Stimulated activated memory B cell treated with anti-CD40 and anti-IgM and Interleukin-4, amounts not matched to agents 10 μg/mL and 1 μg/mL and 100 μg/mL, for 72 hours (primary cell): Measurements from ENCODE around the gene NCAPG2.
"Not testable (repeated sequence)": the region's sequence is repeated elsewhere in the genome, so short reads cannot be mapped to it uniquely, and the experiment has no call there.

Source experiments
- ATAC-seq: fragments of 150-1000 bp; cut with Tn5 transposase; 2 replicates; pipeline ENCODE4 v1.10.0; 2021
- H3K27ac Mint-ChIP-seq: one replicate; pipeline ENCODE4 v1.8.0; 2022; ENCODE audit warnings: mild to moderate bottlenecking, mixed read lengths
- H3K27me3 Mint-ChIP-seq: one replicate; pipeline ENCODE4 v1.8.0; 2022; ENCODE audit warnings: mixed read lengths
- H3K36me3 Mint-ChIP-seq: one replicate; pipeline ENCODE4 v1.8.0; 2022; ENCODE audit warnings: mixed read lengths
- H3K4me1 Mint-ChIP-seq: one replicate; pipeline ENCODE4 v1.8.0; 2022; ENCODE audit warnings: mixed read lengths
- H3K4me3 Mint-ChIP-seq: one replicate; pipeline ENCODE4 v1.8.0; 2022; ENCODE audit warnings: mild to moderate bottlenecking, moderate library complexity, mixed read lengths
- H3K9me3 Mint-ChIP-seq: one replicate; pipeline ENCODE4 v1.8.0; 2022; ENCODE audit warnings: mixed read lengths

The NCAPG2 gene

DNA sequence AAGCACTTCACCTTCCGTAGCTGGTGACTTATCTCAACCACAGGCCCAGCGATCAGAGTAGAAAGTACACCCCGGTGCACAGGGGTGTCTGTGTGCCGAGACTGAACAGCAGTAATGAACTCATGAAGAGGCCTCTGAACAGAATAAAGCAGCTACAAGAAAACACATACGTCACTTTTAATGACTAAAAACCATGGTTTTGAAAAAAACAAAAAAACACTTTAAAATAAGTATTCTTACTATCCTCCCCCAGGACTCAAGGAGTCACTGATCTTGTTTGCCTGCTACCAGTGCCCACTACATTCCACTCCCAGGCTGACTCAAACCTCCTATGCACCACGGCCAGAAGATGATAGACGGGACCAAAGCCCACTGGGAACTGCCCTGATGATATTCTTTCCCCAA is 53.8 kb downstream of the NCAPG2 start:
- no peak for ATAC-seq
- Mint-ChIP-seq H3K36me3 (peaks cover 38% of the 10 kb centered on the region), H3K9me3 (no peaks in the 10 kb centered on the region), H3K4me1 (no peaks in the 10 kb centered on the region), H3K4me3 (no peak overlapping the region), H3K27ac (no peak overlapping the region), H3K27me3 (no peaks in the 10 kb centered on the region)

DNA sequence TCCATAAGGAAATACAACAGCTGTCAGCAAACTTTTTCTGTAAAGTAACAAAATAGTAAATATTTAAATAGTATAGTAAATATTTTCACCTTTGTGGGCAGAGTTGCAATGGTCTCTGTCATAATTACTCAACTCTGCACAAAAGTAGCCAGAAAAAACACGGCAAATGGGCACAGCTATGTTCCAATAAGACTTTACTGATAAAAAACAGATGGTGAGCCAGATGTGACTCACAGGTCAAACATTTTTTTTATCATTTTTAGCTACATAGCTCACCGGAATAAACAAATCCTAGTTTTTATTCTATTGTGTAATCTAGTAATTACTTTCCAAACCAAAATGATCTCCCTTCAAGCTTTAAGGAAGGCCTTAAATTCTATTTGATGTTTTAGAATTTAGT is 55.3 kb downstream of the NCAPG2 start:
- Mint-ChIP-seq H3K4me3 (no peak overlapping the region), H3K4me1 (no peaks in the 10 kb centered on the region), H3K9me3 (no peaks in the 10 kb centered on the region), H3K27ac (no peak overlapping the region), H3K27me3 (no peaks in the 10 kb centered on the region), H3K36me3 (peaks cover 42% of the 10 kb centered on the region)
- ATAC-seq = no peak

DNA sequence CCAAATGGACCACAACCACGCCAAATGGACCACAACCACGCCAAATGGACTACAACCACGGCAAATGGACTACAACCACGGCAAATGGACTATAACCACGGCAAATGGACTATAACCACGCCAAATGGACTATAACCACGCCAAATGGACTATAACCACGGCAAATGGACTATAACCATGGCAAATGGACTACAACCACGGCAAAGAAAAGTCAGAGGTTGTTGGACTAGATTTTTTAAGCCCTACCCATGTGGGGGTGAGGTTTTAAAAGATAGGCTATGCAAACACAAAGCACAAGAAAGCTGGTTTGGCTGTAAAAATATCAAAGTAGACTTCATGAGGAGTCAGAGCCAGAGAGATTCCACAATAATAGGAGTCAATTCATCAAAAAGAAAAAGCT is 55.8 kb downstream of the NCAPG2 start:
- Mint-ChIP-seq H3K4me1 (no peaks in the 10 kb centered on the region), H3K9me3 (no peaks in the 10 kb centered on the region), H3K36me3 (peaks cover 46% of the 10 kb centered on the region), H3K27me3 (no peaks in the 10 kb centered on the region), H3K27ac (no peak overlapping the region), H3K4me3 (no peak overlapping the region)
- ATAC-seq = no peak

DNA sequence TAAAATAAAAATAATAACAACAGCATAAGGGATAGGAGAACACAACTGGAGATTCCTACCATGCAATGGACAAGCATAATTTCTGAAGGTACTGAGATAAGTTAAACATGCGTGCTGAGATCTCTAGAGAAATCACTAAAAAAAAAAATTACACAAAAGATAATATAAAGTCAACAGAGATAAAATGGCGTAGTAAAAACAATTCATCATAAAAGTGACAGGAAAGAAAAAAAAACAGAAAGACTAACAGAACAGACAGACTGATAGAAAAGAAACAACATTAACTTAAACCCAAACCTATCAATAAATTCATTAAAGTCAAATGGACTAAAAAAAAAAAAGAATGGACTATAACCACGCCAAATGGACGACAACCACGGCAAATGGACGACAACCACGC is 56.4 kb downstream of the NCAPG2 start:
- Mint-ChIP-seq H3K27me3 (no peaks in the 10 kb centered on the region), H3K27ac (no peak overlapping the region), H3K36me3 (peaks cover 46% of the 10 kb centered on the region), H3K9me3 (no peaks in the 10 kb centered on the region), H3K4me1 (no peaks in the 10 kb centered on the region), H3K4me3 (no peak overlapping the region)
- no peak for ATAC-seq

DNA sequence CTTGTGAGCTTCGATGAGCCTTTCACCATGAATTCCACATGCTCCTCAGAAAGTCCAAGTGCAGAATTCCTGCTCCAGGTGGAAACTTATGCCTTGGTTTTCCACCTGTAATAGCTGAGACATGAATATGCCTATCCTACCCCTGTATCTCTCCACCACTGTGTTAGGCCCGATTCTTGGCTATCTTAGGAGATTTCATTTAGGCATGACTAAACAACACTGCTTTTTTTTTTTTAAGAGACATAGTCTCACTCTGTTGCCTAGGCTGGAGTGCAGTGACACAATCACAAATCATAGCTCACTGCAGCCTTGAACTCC is 57.2 kb downstream of the NCAPG2 start:
- H3K4me3 Mint-ChIP-seq = no peak overlapping the region
- ATAC-seq = no peak
- no peak overlapping the region for H3K27ac Mint-ChIP-seq
- H3K4me1 Mint-ChIP-seq = no peaks in the 10 kb centered on the region
- H3K27me3 Mint-ChIP-seq = no peaks in the 10 kb centered on the region
- no peaks in the 10 kb centered on the region for H3K9me3 Mint-ChIP-seq
- H3K36me3 Mint-ChIP-seq = peaks cover 50% of the 10 kb centered on the region

DNA sequence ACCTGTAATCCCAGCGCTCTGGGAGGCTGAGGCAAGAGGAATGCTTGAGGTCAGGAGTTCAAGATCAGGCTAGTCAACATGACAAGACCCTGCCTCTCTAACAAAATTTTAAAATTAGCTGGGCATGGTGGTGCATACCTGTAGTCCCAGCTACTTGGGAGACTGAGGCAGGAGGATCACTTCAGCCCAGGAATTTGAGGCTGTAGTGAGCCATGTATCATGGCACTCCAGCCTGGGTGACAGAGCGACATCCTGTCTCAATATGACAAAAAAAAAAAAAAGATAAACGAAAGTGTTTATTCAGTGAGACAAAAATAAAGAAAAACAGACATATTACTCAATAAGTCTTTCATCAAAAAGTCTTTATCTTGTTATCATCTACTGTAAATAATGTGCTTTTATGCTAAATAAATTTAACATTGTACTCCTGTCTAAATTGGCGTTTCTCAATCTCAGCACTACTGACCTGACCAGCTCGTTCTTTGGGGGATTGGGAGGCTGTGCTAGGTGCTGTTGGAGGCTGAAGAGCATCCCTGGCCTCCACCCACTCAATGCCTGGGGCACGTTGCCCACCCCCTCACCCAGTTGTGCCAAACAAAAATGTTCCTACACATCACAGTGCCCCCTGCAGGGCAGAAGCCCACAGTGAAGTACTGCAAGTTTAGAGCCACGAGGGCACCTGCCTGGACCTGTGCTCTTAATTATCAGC is 57.7 kb downstream of the NCAPG2 start:
- no peaks in the 10 kb centered on the region for H3K4me1 Mint-ChIP-seq
- no peaks in the 10 kb centered on the region for H3K9me3 Mint-ChIP-seq
- H3K27ac Mint-ChIP-seq = no peak overlapping the region
- H3K27me3 Mint-ChIP-seq = no peaks in the 10 kb centered on the region
- ATAC-seq = no peak
- H3K36me3 Mint-ChIP-seq = peaks cover 50% of the 10 kb centered on the region
- no peak overlapping the region for H3K4me3 Mint-ChIP-seq

DNA sequence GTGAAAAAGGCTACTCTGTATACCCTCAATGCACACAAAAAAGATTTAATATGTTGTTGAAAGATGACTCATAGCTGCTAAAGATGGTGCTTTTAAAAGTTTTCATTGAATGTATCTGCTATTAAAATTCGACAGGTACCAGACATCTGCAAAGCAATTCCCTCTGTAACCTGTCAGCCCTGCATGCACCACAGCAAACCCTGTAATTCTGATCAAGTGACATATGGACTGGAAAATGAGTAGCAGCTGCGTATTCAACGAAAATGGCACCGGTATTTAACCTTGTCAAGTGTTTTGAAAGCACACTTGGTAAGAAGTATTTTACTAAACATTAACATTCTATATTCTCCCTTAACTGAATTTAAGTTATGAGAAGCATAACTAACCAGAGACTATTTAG is 58.8 kb downstream of the NCAPG2 start:
- no peaks in the 10 kb centered on the region for H3K4me1 Mint-ChIP-seq
- H3K4me3 Mint-ChIP-seq = no peak overlapping the region
- no peaks in the 10 kb centered on the region for H3K27me3 Mint-ChIP-seq
- no peaks in the 10 kb centered on the region for H3K9me3 Mint-ChIP-seq
- no peak overlapping the region for H3K27ac Mint-ChIP-seq
- H3K36me3 Mint-ChIP-seq = peaks cover 53% of the 10 kb centered on the region
- ATAC-seq = no peak

DNA sequence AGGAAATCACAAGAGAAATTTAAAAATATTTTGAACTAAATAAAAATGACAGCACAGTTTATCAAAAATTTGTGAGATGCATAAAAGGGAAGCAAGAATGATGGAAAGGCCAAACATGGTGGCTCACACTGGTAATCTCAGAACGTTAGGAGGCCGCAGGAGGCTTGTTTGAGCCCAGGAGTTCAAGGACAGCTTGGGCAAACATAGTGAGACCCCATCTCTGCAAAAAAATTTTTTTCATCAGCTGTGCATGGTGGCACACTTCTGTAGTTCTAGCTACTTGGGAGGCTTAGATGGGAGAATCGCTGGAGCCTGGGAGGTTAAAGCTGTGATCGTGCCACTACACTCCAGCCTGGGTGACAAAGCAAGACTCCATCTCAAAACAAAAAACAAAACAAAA is 62.5 kb downstream of the NCAPG2 start:
- peaks cover 70% of the 10 kb centered on the region for H3K36me3 Mint-ChIP-seq
- H3K4me1 Mint-ChIP-seq = no peaks in the 10 kb centered on the region
- no peaks in the 10 kb centered on the region for H3K9me3 Mint-ChIP-seq
- no peak for ATAC-seq
- no peak overlapping the region for H3K4me3 Mint-ChIP-seq
- no peak overlapping the region for H3K27ac Mint-ChIP-seq
- no peaks in the 10 kb centered on the region for H3K27me3 Mint-ChIP-seq

DNA sequence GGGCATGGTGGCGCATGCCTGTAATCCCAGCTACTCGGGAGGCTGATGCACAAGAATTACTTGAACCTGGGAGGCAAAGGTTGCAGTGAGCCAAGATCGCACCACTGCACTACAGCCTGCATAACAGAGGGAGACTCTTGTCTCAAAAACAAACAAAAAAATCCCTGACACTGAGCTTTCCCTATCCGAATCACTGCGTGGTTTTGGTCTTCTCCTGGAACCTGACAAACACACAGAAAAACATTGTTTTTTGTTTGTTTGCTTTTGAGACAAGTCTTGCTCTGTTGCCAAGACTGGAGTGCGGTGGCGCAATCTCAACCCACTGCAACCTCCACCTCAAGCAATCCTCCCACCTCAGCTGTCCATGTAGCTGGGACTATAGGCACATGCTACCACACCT is 66.6 kb downstream of the NCAPG2 start:
- Mint-ChIP-seq H3K27ac (no peak overlapping the region), H3K9me3 (no peaks in the 10 kb centered on the region), H3K4me1 (peaks cover 8% of the 10 kb centered on the region), H3K4me3 (no peak overlapping the region), H3K36me3 (peaks cover 52% of the 10 kb centered on the region), H3K27me3 (no peaks in the 10 kb centered on the region)
- no peak for ATAC-seq

DNA sequence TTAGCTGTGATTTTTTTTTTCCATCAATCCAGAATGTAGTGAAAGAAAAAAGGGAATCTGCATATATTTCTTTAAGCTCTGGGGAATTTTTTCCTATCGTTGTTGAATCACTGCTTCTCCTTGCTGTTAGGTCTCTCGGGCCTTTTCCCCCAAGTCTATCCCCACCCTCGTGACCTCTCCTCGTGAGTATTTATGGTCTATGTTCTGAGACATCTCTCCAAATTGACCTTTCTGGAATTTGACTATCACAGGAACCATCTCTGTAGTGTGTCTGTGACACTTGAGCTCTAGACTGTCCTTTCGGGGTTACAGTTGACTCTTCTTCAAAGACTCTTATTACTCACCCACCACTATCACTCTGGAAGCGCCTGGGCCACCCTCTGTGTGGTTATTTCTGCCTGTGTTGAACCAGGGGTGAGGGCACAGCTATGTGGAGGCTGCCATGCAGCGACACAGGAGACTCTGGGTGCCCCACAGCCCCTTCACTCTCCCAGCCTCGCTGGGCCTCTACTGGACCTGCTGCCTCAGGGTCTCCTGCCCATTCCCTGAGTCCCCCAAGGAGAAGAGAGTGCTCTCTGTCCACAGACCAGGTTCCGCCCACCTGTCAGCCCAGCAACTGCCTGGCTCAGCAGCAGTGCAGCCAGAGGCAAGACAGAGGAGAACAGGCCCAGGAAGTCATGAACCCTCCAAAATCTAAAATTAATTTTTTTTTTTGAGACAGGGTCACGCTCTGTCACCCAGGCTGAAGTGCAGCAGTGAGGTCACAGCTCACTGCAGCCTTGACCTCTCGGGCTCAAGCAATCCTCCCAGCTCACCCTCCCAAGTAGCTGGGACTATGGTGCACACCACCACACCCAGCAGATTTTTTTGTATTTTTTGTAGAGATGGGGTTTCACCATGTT is 71.3 kb downstream of the NCAPG2 start:
- ATAC-seq = peak; percentile 56
- Mint-ChIP-seq H3K27me3 (no peaks in the 10 kb centered on the region), H3K4me1 (peaks cover 10% of the 10 kb centered on the region), H3K9me3 (no peaks in the 10 kb centered on the region), H3K36me3 (peaks cover 32% of the 10 kb centered on the region), H3K27ac (peak overlapping the region; percentile 81), H3K4me3 (no peak overlapping the region)

DNA sequence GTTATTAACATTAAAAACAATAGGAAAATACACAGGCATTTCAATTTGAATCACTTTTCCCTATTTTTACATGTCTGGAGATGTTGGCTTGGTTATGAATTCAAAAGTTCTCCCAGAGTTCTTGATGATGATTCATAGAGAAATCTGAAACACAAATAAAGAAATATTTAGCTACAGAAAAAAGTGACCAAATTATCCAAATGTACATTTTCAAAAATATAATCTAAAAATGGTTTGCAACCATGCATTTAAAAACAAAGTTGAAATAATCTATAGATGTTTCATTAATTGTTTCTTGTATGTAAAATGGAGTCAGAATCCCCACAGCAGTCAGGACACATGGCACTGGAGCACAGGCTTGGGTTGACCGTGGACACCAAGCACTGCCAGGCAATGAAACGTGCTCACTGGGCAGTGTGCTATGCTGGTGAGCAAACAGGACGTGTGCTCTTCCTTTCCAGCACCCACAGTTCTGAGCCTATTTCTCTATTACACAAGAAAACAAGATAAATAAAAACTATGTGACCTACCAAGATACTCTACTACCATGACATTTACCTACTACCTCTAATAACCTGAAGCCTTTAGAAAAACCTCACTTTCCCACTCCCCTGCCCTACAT is 72.9 kb downstream of the NCAPG2 start:
- Mint-ChIP-seq H3K9me3 (no peaks in the 10 kb centered on the region), H3K27me3 (no peaks in the 10 kb centered on the region), H3K27ac (no peak overlapping the region), H3K4me1 (peaks cover 10% of the 10 kb centered on the region), H3K36me3 (peaks cover 33% of the 10 kb centered on the region), H3K4me3 (no peak overlapping the region)
- no peak for ATAC-seq

DNA sequence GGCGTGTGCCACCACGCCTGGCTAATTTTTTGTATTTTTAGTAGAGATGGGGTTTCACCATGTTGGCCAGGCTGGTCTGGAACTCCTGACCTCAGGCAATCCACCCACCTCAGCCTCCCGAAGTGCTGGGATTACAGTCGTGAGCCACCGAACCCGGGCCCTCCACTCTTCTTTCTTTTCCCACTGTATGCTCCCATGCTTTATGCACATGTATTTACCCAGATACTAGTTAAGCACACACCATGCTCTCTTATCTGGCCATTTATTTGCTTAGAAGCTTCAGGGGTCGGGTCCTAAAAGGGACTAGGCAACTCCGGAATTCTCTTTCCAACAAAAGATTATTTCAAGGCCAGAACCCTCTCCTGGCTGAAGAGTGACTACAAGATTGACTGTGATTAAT is 78.3 kb downstream of the NCAPG2 start:
- not testable (repeated sequence) for H3K27ac Mint-ChIP-seq, H3K27me3 Mint-ChIP-seq, H3K4me3 Mint-ChIP-seq, H3K9me3 Mint-ChIP-seq, H3K4me1 Mint-ChIP-seq, ATAC-seq
- H3K36me3 Mint-ChIP-seq = peaks cover 42% of the 10 kb centered on the region

DNA sequence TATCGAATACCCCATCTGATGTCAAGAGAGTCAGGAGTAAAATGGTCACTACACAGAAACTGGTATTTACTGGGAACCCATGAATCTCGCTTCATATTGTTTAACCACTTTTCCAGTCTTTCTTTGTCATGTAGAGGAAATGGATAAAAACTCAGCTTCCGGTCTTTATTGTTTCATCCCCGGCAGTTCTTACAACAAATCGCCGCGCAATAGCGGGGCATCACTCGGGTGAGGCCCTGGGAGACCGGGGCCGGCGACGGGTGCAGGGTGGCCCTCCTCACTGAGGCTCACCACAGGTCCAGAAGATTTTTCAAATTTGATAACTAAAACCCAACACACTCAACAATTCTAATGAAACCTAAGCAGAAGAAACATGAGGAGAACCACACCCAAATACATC is 81.4 kb downstream of the NCAPG2 start:
- H3K27ac Mint-ChIP-seq = no peak overlapping the region
- H3K4me1 Mint-ChIP-seq = no peaks in the 10 kb centered on the region
- ATAC-seq = no peak
- no peaks in the 10 kb centered on the region for H3K9me3 Mint-ChIP-seq
- H3K27me3 Mint-ChIP-seq = no peaks in the 10 kb centered on the region
- no peak overlapping the region for H3K4me3 Mint-ChIP-seq
- H3K36me3 Mint-ChIP-seq = peaks cover 19% of the 10 kb centered on the region

DNA sequence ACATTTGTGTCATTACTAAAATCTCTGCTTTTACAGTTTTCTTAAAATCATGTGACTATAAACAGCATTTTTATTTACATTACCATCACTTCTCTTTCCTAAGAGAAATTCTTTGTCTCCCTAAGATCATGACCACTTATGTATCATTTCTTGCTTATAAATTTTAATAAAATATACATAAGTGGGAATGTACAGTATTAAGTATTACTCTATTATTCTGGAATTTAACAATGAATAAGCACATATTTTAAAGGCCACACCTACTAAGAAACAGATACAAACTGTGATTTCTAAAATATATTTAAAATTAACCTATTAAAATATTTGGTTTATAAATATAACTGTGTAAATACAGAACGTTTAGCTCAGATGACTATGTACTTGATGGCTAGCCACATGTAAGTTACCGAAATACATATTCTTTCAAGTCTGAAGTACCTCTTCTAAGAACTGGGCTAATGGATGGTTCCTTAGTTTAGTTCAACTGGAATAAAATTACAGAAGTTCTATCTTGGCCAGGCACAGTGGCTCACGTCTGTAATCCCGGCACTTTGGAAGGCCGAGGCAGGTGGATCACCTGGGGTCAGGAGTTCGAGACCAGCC is 83.7 kb downstream of the NCAPG2 start:
- no peak overlapping the region for H3K4me3 Mint-ChIP-seq
- ATAC-seq = no peak
- H3K9me3 Mint-ChIP-seq = no peaks in the 10 kb centered on the region
- no peaks in the 10 kb centered on the region for H3K4me1 Mint-ChIP-seq
- no peaks in the 10 kb centered on the region for H3K27me3 Mint-ChIP-seq
- peaks cover 13% of the 10 kb centered on the region for H3K36me3 Mint-ChIP-seq
- no peak overlapping the region for H3K27ac Mint-ChIP-seq

DNA sequence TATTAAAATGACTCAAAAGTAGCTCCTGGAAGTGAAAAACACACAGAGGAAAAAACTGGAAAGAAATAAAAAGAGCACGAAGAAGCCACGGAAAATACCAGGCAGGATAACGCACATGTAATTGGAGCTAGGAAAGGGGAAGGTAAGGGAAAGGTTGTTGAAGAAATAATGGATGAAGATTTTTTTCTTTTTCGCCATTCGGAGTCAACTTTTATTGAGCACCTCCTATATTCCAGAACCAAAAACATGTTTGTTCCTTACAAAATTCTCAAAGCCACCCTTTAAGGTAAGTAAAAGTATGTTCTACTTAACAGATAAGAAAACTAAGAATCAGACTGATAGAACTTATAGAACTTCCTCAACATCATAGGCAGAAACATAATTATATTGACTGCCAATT is 84.2 kb downstream of the NCAPG2 start:
- Mint-ChIP-seq H3K4me1 (no peaks in the 10 kb centered on the region), H3K27ac (no peak overlapping the region), H3K27me3 (no peaks in the 10 kb centered on the region), H3K9me3 (no peaks in the 10 kb centered on the region), H3K36me3 (peaks cover 13% of the 10 kb centered on the region), H3K4me3 (no peak overlapping the region)
- no peak for ATAC-seq
